GM21576 (cell line): ENCODE results near the gene STX4.

Experiments
- ATAC-seq: cut with Tn5 transposase; IDR thresholded peaks from one replicate; pipeline ENCODE4 v1.9.1; 2021; ENCODE audit warnings: mild to moderate bottlenecking, moderate library complexity; ENCODE audit not compliant: unreplicated experiment

Gene STX4

DNA sequence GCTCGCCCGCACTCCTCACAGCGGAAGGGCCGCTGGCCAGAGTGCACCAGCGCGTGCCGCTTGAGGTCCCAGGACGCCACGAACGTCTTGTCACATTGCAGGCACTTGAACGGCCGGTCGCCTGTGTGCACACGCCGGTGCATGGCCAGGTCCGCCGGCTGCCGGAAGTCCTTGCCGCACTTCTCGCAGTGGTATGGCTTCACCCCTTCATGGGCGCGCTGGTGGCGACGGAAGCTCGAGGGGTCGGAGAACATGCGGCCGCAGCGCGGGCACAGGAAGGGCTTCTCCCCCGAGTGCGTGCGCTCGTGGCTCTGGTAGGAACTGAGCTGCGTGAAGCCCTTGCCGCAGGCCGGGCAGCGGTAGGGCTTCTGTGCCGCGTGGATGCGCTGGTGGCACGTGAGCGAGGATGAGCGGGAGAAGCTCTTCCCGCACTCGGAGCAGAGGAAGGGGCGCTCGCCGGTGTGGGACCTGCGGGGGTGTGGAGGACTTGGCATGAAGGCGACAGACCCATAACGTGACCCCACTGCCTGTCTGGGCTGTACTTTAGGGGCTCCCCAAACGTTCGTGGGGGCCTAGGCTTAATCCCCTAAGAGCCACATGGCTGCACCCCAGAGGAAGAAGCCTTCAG lies 28.6 kb downstream of the STX4 start:
- ATAC-seq, result no peak

- no peak for ATAC-seq
These were observed 30.1 kb downstream of the STX4 start for GRCh38 chr16:31063495-31063842.

GRCh38 chr16:31063843-31064611 lies 30.7 kb downstream of the STX4 start:
- no peak for ATAC-seq

- no peak for ATAC-seq
These were observed 31.6 kb downstream of the STX4 start for GRCh38 chr16:31064882-31065461.

DNA sequence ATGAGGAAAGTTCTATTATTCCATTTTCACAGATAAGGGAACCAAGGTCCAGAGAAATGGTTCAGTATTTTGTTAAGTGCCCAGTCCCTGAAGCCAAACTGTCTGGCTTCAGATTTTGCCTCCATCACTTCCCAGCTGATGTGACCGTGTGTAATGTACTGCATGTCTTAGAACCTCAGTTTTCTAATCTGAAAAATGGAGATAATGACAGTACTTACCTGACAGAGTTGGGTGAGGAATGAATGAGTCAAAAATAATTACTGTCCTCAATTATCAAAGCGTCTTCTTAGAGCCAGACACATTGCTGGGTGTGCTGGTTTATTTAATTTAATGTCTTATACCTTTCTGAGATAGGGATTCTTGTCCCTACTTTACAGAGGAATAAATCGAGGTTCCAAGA lies 34.0 kb downstream of the STX4 start:
- no peak for ATAC-seq

DNA sequence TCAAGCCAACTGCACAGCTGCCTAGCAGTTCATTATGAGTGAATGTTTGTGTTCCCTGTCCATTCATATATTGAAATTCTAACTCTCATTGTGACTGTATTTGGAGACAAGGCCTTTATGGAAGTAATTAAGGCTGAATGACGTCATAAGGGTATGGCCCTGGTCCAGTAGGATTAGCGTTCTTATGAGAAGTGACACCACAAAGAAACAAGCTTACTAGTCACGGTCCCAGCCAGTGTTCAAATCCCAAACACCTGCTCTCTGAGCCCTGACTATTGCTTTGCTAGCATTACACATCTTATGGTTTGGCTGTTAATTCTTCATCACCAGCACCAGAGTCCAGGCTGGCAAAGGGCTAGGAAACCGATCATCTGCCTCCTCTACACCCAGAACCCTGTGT lies 38.5 kb downstream of the STX4 start:
- ATAC-seq, result no peak

GRCh38 chr16:31072540-31073141 lies 39.3 kb downstream of the STX4 start:
- ATAC-seq, result peak; percentile 3

DNA sequence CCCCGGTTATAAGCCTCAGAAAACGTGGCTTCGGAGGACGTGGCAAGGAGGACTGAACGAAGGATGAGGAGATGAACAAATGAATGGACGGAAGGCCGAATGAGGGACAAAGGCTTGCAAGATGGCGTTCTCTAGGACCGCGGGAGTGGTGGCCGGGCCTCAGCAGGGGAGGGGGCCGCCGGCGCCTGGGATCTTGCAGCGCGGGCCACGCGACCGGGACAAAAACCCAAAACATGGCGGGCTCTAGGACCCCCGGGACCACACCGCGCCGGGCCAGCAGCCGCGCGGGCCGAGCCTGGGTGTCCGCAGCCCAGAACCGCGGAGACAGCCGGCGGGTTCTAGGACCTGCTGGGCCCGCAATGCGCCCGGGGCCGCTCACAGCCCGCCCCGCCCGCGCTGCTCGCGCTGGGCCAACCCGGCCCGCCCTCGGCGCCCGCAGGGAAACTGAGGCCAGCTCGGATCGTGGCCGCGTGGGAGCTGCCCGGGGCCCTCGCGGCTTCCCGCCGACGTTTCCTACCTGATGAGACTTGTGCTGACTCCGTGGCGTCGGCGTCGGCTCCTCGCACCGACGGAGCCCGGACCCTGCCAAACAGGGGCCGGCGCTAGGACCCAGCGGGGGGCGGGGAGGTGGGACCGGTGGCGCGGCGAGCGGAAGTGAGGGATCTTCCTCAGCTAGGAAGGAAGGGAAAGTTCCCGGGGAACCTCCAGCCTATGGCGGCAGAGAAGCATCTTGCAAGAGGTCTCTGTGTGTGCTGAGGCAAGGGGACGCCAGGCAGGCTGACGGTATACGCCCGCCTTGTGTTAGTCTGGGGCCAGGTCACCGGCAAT lies 40.0 kb downstream of the STX4 start:
- peak; percentile 43 for ATAC-seq

- peak; percentile 53 for ATAC-seq
These were observed 40.8 kb downstream of the STX4 start, which contains the start of the genes ZNF646 and ZNF668 for GRCh38 chr16:31073970-31074813. Gene ZNF646 (plus strand): TSS chr16:31074422. CDS start chr16:31076325, 1,903 bp downstream. Gene ZNF668 (minus strand): TSS chr16:31074240. CDS start chr16:31064459, 9,781 bp downstream.

- no peak for ATAC-seq
These were observed 41.4 kb downstream of the STX4 start for GRCh38 chr16:31074814-31075183.

DNA sequence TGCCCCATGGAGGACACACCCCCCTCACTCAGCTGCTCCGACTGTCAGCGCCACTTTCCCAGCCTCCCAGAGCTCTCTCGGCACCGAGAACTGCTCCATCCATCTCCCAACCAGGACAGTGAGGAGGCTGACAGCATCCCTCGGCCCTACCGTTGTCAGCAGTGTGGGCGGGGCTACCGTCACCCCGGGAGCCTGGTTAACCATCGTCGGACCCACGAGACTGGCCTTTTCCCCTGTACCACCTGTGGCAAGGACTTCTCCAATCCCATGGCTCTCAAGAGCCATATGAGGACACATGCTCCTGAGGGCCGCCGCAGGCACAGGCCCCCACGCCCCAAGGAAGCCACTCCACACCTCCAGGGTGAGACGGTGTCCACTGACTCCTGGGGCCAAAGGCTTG lies 43.0 kb downstream of the STX4 start:
- ATAC-seq, result no peak

DNA sequence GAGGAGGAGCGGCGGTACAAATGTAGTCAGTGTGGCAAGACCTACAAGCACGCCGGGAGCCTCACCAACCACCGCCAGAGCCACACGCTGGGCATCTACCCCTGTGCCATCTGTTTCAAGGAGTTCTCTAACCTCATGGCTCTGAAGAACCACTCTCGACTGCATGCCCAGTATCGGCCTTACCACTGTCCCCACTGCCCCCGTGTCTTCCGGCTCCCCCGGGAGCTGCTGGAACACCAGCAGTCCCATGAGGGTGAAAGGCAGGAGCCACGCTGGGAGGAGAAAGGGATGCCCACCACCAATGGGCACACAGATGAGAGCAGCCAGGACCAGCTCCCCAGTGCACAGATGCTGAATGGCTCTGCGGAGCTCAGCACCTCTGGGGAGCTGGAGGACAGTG lies 43.7 kb downstream of the STX4 start:
- no peak for ATAC-seq

DNA sequence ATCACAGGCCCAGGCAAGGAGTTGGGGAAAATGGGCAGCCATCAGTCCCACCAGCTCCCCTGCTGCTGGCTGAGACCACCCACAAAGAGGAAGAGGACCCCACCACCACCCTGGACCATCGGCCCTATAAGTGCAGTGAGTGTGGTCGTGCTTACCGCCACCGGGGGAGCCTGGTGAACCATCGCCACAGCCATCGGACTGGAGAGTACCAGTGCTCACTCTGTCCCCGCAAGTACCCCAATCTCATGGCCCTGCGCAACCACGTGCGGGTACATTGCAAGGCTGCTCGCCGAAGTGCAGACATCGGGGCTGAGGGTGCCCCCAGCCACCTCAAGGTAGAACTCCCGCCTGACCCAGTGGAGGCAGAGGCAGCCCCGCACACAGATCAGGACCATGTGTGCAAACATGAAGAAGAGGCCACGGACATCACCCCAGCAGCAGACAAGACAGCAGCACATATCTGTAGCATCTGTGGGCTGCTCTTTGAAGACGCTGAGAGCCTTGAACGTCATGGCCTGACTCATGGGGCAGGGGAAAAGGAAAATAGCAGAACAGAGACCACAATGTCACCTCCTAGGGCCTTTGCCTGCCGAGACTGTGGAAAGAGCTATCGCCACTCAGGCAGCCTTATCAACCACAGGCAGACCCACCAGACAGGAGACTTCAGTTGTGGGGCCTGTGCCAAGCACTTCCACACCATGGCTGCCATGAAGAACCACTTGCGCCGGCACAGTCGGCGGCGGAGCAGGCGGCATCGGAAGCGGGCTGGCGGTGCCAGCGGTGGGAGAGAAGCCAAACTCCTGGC lies 44.4 kb downstream of the STX4 start:
- ATAC-seq, result no peak

DNA sequence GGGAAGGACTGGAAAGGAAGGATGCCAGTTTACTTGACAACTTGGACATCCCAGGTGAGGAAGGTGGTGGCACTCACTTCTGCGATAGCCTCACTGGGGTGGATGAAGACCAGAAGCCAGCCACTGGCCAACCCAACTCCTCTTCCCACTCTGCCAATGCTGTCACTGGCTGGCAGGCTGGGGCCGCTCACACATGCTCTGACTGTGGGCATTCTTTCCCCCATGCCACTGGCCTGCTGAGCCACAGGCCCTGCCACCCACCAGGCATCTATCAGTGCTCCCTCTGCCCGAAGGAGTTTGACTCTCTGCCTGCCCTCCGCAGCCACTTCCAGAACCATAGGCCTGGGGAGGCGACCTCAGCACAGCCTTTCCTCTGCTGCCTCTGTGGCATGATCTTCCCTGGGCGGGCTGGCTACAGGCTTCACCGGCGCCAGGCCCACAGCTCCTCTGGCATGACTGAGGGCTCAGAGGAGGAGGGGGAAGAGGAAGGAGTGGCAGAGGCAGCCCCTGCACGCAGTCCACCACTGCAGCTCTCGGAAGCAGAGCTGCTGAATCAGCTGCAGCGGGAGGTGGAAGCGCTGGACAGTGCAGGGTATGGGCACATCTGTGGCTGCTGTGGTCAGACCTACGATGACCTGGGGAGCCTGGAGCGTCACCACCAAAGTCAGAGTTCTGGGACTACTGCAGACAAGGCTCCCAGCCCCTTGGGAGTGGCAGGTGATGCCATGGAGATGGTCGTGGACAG lies 45.4 kb downstream of the STX4 start:
- ATAC-seq, result no peak

- no peak for ATAC-seq
These were observed 46.1 kb downstream of the STX4 start for GRCh38 chr16:31079342-31079944.

GRCh38 chr16:31080035-31080629 lies 46.8 kb downstream of the STX4 start:
- ATAC-seq, result no peak

DNA sequence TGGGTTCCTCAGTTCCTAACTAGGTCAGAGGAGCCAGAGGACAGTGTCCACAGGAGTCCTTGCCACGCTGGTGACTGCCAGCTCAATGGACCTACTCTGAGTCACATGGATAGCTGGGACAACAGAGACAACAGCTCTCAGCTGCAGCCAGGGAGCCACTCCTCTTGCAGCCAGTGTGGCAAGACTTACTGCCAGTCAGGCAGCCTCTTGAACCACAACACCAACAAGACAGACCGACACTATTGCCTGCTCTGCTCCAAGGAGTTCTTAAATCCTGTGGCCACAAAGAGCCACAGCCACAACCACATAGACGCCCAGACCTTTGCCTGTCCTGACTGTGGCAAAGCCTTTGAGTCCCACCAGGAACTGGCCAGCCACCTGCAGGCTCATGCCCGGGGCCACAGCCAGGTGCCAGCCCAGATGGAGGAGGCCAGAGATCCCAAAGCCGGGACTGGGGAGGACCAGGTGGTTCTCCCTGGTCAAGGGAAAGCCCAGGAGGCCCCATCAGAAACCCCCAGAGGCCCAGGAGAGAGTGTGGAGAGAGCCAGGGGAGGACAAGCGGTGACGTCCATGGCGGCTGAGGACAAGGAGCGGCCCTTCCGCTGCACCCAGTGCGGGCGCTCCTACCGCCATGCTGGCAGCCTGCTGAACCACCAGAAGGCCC lies 47.5 kb downstream of the STX4 start:
- no peak for ATAC-seq
